ENCODE measurements around the gene ANKS3.

The ANKS3 gene

GRCh38 chr16:4694642-4695451 is 39.2 kb downstream of the ANKS3 start:
- DNase-seq, result no peak

- peak; percentile 10 for DNase-seq
These were observed 40.0 kb downstream of the ANKS3 start for GRCh38 chr16:4693956-4694641.

- DNase-seq, result peak; percentile 82
These were observed 40.6 kb downstream of the ANKS3 start, which contains the start of gene NUDT16L1 for GRCh38 chr16:4693296-4693955. Gene NUDT16L1, plus strand, starts transcription at chr16:4693562. Its CDS starts 165 bp downstream, at chr16:4693727.

- no peak for DNase-seq
These were observed 41.4 kb downstream of the ANKS3 start for GRCh38 chr16:4692460-4693295.

GRCh38 chr16:4691666-4692412 is 42.2 kb downstream of the ANKS3 start:
- no peak for DNase-seq

GRCh38 chr16:4690946-4691665 is 43.0 kb downstream of the ANKS3 start:
- no peak for DNase-seq

GRCh38 chr16:4689864-4690704 is 44.0 kb downstream of the ANKS3 start:
- DNase-seq, result no peak

- no peak for DNase-seq
These were observed 44.9 kb downstream of the ANKS3 start for GRCh38 chr16:4689091-4689671.

GRCh38 chr16:4688674-4689045 is 45.4 kb downstream of the ANKS3 start:
- no peak for DNase-seq

GRCh38 chr16:4687946-4688673 is 46.0 kb downstream of the ANKS3 start:
- DNase-seq, result no peak

GRCh38 chr16:4687416-4687815 is 46.7 kb downstream of the ANKS3 start:
- no peak for DNase-seq

GRCh38 chr16:4686497-4687210 is 47.4 kb downstream of the ANKS3 start:
- no peak for DNase-seq

- no peak for DNase-seq
These were observed 48.1 kb downstream of the ANKS3 start for GRCh38 chr16:4685776-4686496.

- no peak for DNase-seq
These were observed 48.8 kb downstream of the ANKS3 start for GRCh38 chr16:4685292-4685691.

GRCh38 chr16:4684763-4685162 is 49.3 kb downstream of the ANKS3 start:
- DNase-seq, result no peak

- DNase-seq, result no peak
These were observed 49.9 kb downstream of the ANKS3 start for GRCh38 chr16:4684058-4684715.

All from NCI-H1105 treated with DMSO at 0.1 percent for 48 hours (cell line).